ENCODE results near the gene MAGOHB. TPM values are rescaled to one million over a fixed set of nuclear protein-coding genes. Genes with fewer than 3 reads are reported as not detected.

The MAGOHB gene
- polyA plus RNA-seq, 3 donors, result 36.4 to 46.6 (median 42.9) TPM

DNA sequence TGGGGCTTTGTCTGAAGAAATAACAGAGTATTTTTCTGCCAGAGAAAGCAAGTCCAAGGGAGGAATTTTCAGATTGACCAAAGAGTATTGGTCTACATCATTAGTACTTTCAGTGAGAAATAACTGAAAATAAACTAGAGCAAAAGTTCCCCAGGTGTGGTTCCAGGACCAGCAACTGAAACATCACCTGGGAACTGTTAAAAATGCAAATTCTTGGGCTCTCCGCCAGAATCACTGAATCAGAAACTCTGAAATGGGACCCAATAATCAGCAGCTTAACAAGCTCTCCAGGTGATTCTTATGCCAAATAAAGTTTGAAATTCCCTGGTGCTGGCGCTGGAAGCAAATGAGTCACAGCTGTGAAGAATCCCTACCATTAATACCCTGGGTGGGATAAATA, 55.6 kb downstream of the MAGOHB start:
- DNase-seq (ENCODE audit: low read depth in 3 of 3, low spot score in 2 of 3), result peak in 1 of 3 donors; percentile 1

DNA sequence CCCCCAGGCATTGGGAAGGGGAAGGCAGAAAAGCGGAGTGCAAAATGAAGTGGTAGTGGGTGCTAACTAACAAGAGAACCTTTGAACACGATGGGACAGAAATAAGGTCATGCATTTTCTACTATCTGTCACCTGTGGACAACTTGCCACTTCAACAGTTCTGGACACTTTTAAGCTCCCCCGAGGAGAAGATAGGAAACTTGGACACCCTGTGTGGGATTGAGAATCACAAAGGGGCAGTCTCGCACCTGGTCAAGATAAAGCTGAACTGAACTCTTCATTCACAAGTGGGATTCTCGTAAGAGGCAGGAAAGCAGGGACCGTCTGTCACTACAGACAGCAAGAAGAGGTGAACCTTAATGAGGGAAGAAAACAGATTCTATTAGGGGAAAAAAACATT, 56.1 kb downstream of the MAGOHB start:
- DNase-seq (ENCODE audit: low read depth in 3 of 3, low spot score in 2 of 3), result no peak

GRCh38 chr12:10554756-10555481, 58.5 kb downstream of the MAGOHB start:
- DNase-seq (ENCODE audit: low read depth in 3 of 3, low spot score in 2 of 3), result no peak

GRCh38 chr12:10554228-10554755, 59.1 kb downstream of the MAGOHB start:
- DNase-seq (ENCODE audit: low read depth in 3 of 3, low spot score in 2 of 3), result no peak

Other genes starting within 250 kb of the MAGOHB start
- under 1 TPM; 0.23 to 0.87 (median 0.46) TPM for gene KLRK1, start 223.6 kb downstream of the MAGOHB start, polyA plus RNA-seq (ENCODE audit: insufficient read length in 3 of 3)
- not detected for gene KLRC4, start 203.9 kb downstream of the MAGOHB start, polyA plus RNA-seq (ENCODE audit: insufficient read length in 3 of 3)
- under 1 TPM; 0.18 to 0.47 (median 0.20) TPM for gene KLRC3, start 193.0 kb downstream of the MAGOHB start, polyA plus RNA-seq (ENCODE audit: insufficient read length in 3 of 3)
- gene KLRC2, start 177.6 kb downstream of the MAGOHB start, polyA plus RNA-seq (ENCODE audit: insufficient read length in 3 of 3), result under 1 TPM in 1 of 3 donors, not detected in 2; 0.54 TPM
- gene KLRC1, start 160.2 kb downstream of the MAGOHB start, polyA plus RNA-seq (ENCODE audit: insufficient read length in 3 of 3), result 1 to 10 TPM in 1 of 3 donors, under 1 TPM in 2; 0.42 to 1.8 (median 0.81) TPM
- gene EIF2S3B, start 107.7 kb downstream of the MAGOHB start, polyA plus RNA-seq (ENCODE audit: insufficient read length in 3 of 3), result 1 to 10 TPM; 1.4 to 8.7 (median 2.0) TPM
- 1 to 10 TPM in 1 of 3 donors, under 1 TPM in 2; 0.67 to 1.0 (median 0.85) TPM for gene STYK1, start 60.4 kb upstream of the MAGOHB start, polyA plus RNA-seq (ENCODE audit: insufficient read length in 3 of 3)
- 100 to 1,000 TPM; 192 to 229 (median 206) TPM for gene YBX3, start 109.7 kb upstream of the MAGOHB start, polyA plus RNA-seq (ENCODE audit: insufficient read length in 3 of 3)
- gene TAS2R7, start 189.0 kb upstream of the MAGOHB start, polyA plus RNA-seq (ENCODE audit: insufficient read length in 3 of 3), result not detected
- not detected for gene TAS2R8, start 193.7 kb upstream of the MAGOHB start, polyA plus RNA-seq (ENCODE audit: insufficient read length in 3 of 3)
- not detected for gene TAS2R9, start 196.6 kb upstream of the MAGOHB start, polyA plus RNA-seq (ENCODE audit: insufficient read length in 3 of 3)
- gene TAS2R10, start 212.7 kb upstream of the MAGOHB start, polyA plus RNA-seq (ENCODE audit: insufficient read length in 3 of 3), result 1 to 10 TPM in 1 of 3 donors, under 1 TPM in 2; 0.99 to 1.4 (median 1.00) TPM
- gene PRR4, start 235.9 kb upstream of the MAGOHB start, polyA plus RNA-seq (ENCODE audit: insufficient read length in 3 of 3), result 1 to 10 TPM; 5.6 to 7.8 (median 5.9) TPM